Kidney (tissue), 14 donors: ENCODE results near the gene ANO4. TPM values are rescaled to one million over a fixed set of nuclear protein-coding genes. Genes with fewer than 3 reads are reported as not detected.

Experiments used
- DNase-seq, 5 donors: peaks; one replicate each; pipeline ENCODE4 v3.0.0-alpha.2; 2013 to 2020
- FAIRE-seq: peaks from 2 replicates; lab custom pipeline; 2012; peaks lifted over from hg19 to GRCh38; lab: Jason Lieb, UNC
- H3K27ac ChIP-seq, 2 donors: one replicate each; pipeline ENCODE4 v1.7.0; 2013; ENCODE audit warnings: low read depth in 2 of 2, low read length in 2 of 2, inconsistent platforms in 1 of 2
- H3K27me3 ChIP-seq: one replicate; pipeline ENCODE4 v1.7.1; 2013; ENCODE audit warnings: low read length, inconsistent platforms; ENCODE audit not compliant: control insufficient read depth, insufficient read depth
- H3K36me3 ChIP-seq, 3 donors: one replicate each; pipeline versions ENCODE4 v1.7.0 to v1.7.1; 2013; ENCODE audit warnings: low read length in 3 of 3, control low read depth in 1 of 3, inconsistent platforms in 1 of 3; ENCODE audit not compliant: insufficient read depth in 3 of 3, control insufficient read depth in 2 of 3
- H3K4me1 ChIP-seq, 3 donors: one replicate each; pipeline versions ENCODE4 v1.7.0 to v1.7.1; 2013; ENCODE audit warnings: low read length in 3 of 3, inconsistent platforms in 1 of 3, low read depth in 1 of 3; ENCODE audit not compliant: control insufficient read depth in 2 of 3, insufficient read depth in 2 of 3
- H3K4me3 ChIP-seq, 3 donors: one replicate each; pipeline versions ENCODE4 v1.7.0 to v1.8.1; 2013; ENCODE audit warnings: low read length in 3 of 3, control low read depth in 1 of 3, inconsistent platforms in 1 of 3
- H3K9ac ChIP-seq, 3 donors: one replicate each; pipeline versions ENCODE4 v1.7.0 to v1.7.1; 2013; ENCODE audit warnings: low read length in 3 of 3, control low read depth in 1 of 3, inconsistent platforms in 1 of 3
- H3K9me3 ChIP-seq, 3 donors: one replicate each; pipeline versions ENCODE4 v1.7.0 to v1.7.1; 2013; ENCODE audit warnings: low read length in 3 of 3, control low read depth in 1 of 3, inconsistent platforms in 1 of 3; ENCODE audit not compliant: control insufficient read depth in 2 of 3, insufficient read depth in 1 of 3
- intact Hi-C: fragments of 100-400 bp; cut with DNase I; formaldehyde crosslinking; loops from one replicate; pipeline ENCODE4 v1.11.1; 2022
- polyA plus RNA-seq: library from polyadenylated mRNA; stranded (reverse); fragments of 350-450 nt; fragmentation: Illumina TruSeq; extraction: RNeasy Lipid Tissue Mini Kit (QIAGEN cat#74804); gene quantifications from one replicate; pipeline ENCODE4 v1.2.3, GENCODE V29; 2014; ENCODE audit warnings: low read depth, low replicate concordance; ENCODE audit not compliant: insufficient read depth
- total RNA-seq: library from RNA; stranded (reverse); fragmentation: NEBNext Ultra II Directional; extraction: Animal tissue kit (Norgen Biotek cat#: 25700); gene quantifications from one replicate; pipeline ENCODE4 v1.2.1, GENCODE V29; 2021
- TF ChIP-seq, protein P1 (sequence below): IDR thresholded peaks from 3 replicates; pipeline ENCODE4 v1.5.1; 2012; ENCODE audit warnings: mild to moderate bottlenecking, moderate library complexity, borderline replicate concordance; ENCODE audit not compliant: insufficient read depth; ENCODE audit errors: extremely low read depth
- donor health status: control.
- donor health status: control.
- donor health status: control.
- donor health status: control.
- donor health status: control.
- donor health status: DM: yes; HTN: yes; CAD: no.
- donor health status: Normal renal cell carcinoma (clear cell type).

The ANO4 gene
- total and polyA plus RNA-seq, 2 donors from 2014 or later, result 0.82 to 2.9 TPM

DNA sequence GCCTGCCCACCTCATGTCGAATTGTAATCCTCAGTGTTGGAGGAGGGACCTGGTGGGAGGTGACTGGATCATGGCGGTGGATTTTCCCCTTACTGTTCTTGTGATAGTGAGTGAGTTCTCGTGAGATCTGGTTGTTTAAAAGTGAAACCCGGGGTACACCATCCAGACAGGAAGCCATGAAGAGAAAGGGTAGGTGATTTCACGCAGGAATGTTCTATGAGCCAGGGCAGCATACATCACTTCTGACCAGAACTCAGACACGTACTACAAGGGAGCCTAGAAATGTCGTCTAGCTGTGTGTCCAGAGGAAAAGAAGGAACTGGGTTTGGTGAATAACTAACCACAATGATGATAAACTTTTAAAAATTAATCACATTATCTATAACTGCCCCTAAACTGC is 80.6 kb downstream of the ANO4 start:
- H3K27ac ChIP-seq, result no peak overlapping the region
- FAIRE-seq (no peak), DNase-seq (no peak)
- no peak overlapping the region for H3K4me3 ChIP-seq
- intact Hi-C loops, result no loop called here
- H3K4me1 ChIP-seq, result no peaks in the 10 kb centered on the region
- no peak overlapping the region for H3K9ac ChIP-seq
- H3K36me3 ChIP-seq, result no peaks in the 10 kb centered on the region
- TF ChIP-seq, protein P1, sequence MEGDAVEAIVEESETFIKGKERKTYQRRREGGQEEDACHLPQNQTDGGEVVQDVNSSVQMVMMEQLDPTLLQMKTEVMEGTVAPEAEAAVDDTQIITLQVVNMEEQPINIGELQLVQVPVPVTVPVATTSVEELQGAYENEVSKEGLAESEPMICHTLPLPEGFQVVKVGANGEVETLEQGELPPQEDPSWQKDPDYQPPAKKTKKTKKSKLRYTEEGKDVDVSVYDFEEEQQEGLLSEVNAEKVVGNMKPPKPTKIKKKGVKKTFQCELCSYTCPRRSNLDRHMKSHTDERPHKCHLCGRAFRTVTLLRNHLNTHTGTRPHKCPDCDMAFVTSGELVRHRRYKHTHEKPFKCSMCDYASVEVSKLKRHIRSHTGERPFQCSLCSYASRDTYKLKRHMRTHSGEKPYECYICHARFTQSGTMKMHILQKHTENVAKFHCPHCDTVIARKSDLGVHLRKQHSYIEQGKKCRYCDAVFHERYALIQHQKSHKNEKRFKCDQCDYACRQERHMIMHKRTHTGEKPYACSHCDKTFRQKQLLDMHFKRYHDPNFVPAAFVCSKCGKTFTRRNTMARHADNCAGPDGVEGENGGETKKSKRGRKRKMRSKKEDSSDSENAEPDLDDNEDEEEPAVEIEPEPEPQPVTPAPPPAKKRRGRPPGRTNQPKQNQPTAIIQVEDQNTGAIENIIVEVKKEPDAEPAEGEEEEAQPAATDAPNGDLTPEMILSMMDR, result no peak
- no peaks in the 10 kb centered on the region for H3K9me3 ChIP-seq
- no peaks in the 10 kb centered on the region for H3K27me3 ChIP-seq

DNA sequence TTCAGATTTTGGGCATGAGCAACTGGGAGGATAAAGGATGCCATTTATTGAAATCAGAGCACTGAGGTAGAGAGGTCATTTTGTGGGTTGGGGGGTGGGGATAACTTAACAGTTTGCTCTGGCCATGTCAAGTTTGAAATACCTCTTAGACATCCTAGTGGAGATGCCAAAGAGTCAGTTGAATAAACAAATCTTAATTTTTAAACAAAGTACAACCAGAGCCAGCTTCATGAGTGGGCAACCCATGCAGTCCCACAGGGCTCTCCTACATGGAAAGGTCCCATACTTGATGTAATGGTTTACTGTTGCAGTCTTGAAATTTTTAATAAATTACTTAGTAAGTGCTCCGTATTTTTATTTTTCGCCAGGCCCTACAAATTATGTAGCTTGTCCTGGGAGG is 81.2 kb downstream of the ANO4 start:
- intact Hi-C loops, result no loop called here
- Histone ChIP-seq H3K36me3 (no peaks in the 10 kb centered on the region), H3K9me3 (no peaks in the 10 kb centered on the region), H3K9ac (no peak overlapping the region), H3K27ac (no peak overlapping the region), H3K4me3 (no peak overlapping the region), H3K27me3 (no peaks in the 10 kb centered on the region), H3K4me1 (no peaks in the 10 kb centered on the region)
- DNase-seq (no peak), FAIRE-seq (no peak)
- TF ChIP-seq, protein P1, result no peak

DNA sequence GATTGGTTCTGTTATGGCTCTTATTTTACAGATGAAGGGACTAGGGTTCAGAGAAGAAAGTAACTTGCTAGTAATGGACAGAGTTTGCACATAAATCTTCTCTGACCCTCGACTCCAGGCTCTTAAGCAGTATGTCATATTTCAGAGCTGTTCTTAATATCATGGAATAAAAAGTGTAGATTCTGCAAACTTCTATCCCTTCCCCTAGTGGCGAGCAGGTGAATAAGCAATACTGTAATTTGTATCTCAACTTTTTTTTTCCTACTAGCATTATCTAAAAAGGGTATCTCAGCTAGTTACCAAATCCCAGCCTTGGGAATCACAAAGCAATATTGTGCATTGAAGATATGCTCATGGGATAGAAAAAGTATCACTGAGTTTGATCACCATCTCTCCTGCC is 83.2 kb downstream of the ANO4 start:
- FAIRE-seq (no peak), DNase-seq (no peak)
- intact Hi-C loops, result no loop called here
- TF ChIP-seq, protein P1, result no peak
- no peaks in the 10 kb centered on the region for H3K4me1 ChIP-seq
- H3K9ac ChIP-seq, result no peak overlapping the region
- no peak overlapping the region for H3K27ac ChIP-seq
- H3K4me3 ChIP-seq, result no peak overlapping the region
- H3K9me3 ChIP-seq, result no peaks in the 10 kb centered on the region
- H3K36me3 ChIP-seq, result no peaks in the 10 kb centered on the region
- H3K27me3 ChIP-seq, result no peaks in the 10 kb centered on the region

DNA sequence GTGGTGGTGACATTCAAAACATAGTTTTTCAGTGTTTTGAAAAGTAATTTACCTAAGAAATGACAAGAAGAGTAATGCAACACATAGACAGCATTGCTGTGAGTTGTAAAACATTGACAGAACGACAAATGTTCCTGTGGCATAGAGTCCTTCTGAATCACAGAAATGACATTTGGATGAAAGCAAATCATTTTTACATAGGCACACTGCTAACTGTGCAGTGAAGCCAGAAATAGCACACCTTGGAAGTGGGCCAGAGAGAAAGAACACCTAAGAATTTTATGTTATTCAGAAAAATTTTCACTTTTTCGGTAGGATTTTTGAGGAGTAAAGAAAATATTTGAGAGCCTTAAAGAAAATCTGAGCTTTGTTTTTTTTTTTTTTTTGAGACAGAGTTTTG is 100.6 kb downstream of the ANO4 start:
- no peak for FAIRE-seq
- TF ChIP-seq, protein P1, result no peak
- Histone ChIP-seq H3K27ac (no peak overlapping the region), H3K36me3 (no peaks in the 10 kb centered on the region), H3K9me3 (no peaks in the 10 kb centered on the region), H3K9ac (no peak overlapping the region), H3K4me1 (no peaks in the 10 kb centered on the region), H3K27me3 (no peaks in the 10 kb centered on the region), H3K4me3 (no peak overlapping the region)
- intact Hi-C loops, result no loop called here
- no peak for DNase-seq
